Tibial artery (tissue), 4 donors: ENCODE measurements around the gene ITPR1.

ENCODE experiments used
- DNase-seq, 2 donors: peaks; one replicate each; pipeline ENCODE4 v3.0.0-alpha.2; 2019
- H3K27ac ChIP-seq, 2 donors: fragments of 200-600 bp; sonication (generic) in 1 of 2; 1 replicate in 1 of 2; 2 replicates in 1 of 2; pipeline ENCODE4 v1.5.1; 2018 to 2019; ENCODE audit warnings: mild to moderate bottlenecking in 1 of 2
- H3K27me3 ChIP-seq, 2 donors: fragments of 200-600 bp; sonication (generic) in 1 of 2; one replicate each; pipeline versions ENCODE4 v1.5.1 to v1.6.0; 2016 to 2019
- H3K36me3 ChIP-seq, 3 donors: fragments of 200-600 bp; sonication (generic) in 2 of 3; one replicate each; pipeline ENCODE4 v1.5.1; 2016 to 2019; ENCODE audit warnings: mild to moderate bottlenecking in 2 of 3
- H3K4me1 ChIP-seq, 4 donors: fragments of 200-600 bp; sonication (generic) in 2 of 4; 1 replicate in 3 of 4; 2 replicates in 1 of 4; pipeline ENCODE4 v1.5.1; 2016 to 2019
- H3K4me3 ChIP-seq, 2 donors: fragments of 200-600 bp; sonication (generic) in 1 of 2; 1 replicate in 1 of 2; 2 replicates in 1 of 2; pipeline ENCODE4 v1.5.1; 2018 to 2019; ENCODE audit warnings: mild to moderate bottlenecking in 2 of 2
- H3K9me3 ChIP-seq, 3 donors: fragments of 200-600 bp; sonication (generic) in 1 of 3; one replicate each; pipeline ENCODE4 v1.5.1; 2016 to 2019
- CTCF ChIP-seq, 2 experiments: fragments of 200-600 bp in 1 of 2; fragments of 450-650 bp in 1 of 2; IDR thresholded peaks; one replicate each; pipeline ENCODE4 v1.5.1; 2017 to 2019; ENCODE audit warnings: antibody characterized with exemption in 2 of 2, mild to moderate bottlenecking in 1 of 2, moderate library complexity in 1 of 2
- intact Hi-C: fragments of 100-400 bp; cut with DNase I; formaldehyde crosslinking; loops from one replicate; pipeline ENCODE4 v1.15.0; 2023; ENCODE audit warnings: low total_unique reads

ITPR1 gene

GRCh38 chr3:4836516-4836915 is 343.4 kb downstream of the ITPR1 start:
- Histone ChIP-seq H3K4me1 (peaks cover 0 to 4% (median 3%) of the 10 kb centered on the region in 4 donors), H3K27me3 (no peaks in the 10 kb centered on the region), H3K9me3 (no peaks in the 10 kb centered on the region), H3K36me3 (peaks cover 19 to 52% (median 24%) of the 10 kb centered on the region in 3 donors), H3K27ac (no peak overlapping the region), H3K4me3 (no peak overlapping the region)
- intact Hi-C loops = no loop called here
- TF ChIP-seq CTCF (IDR thresholded peaks at IDR 0.05) = no peak
- DNase-seq = no peak

GRCh38 chr3:4837374-4837930 is 344.3 kb downstream of the ITPR1 start:
- intact Hi-C loops = no loop called here
- no peak for TF ChIP-seq CTCF (IDR thresholded peaks at IDR 0.05)
- no peaks in the 10 kb centered on the region for H3K9me3 ChIP-seq
- H3K27me3 ChIP-seq = no peaks in the 10 kb centered on the region
- DNase-seq = no peak
- H3K36me3 ChIP-seq = peaks cover 19 to 49% (median 24%) of the 10 kb centered on the region in 3 donors
- H3K4me1 ChIP-seq = no peaks in the 10 kb centered on the region
- H3K27ac ChIP-seq = no peak overlapping the region
- no peak overlapping the region for H3K4me3 ChIP-seq

GRCh38 chr3:4838621-4839022 is 345.5 kb downstream of the ITPR1 start:
- DNase-seq = no peak
- H3K36me3 ChIP-seq = peaks cover 19 to 39% (median 24%) of the 10 kb centered on the region in 3 donors
- no peak overlapping the region for H3K4me3 ChIP-seq
- H3K27me3 ChIP-seq = no peaks in the 10 kb centered on the region
- no peaks in the 10 kb centered on the region for H3K4me1 ChIP-seq
- no peak for TF ChIP-seq CTCF (IDR thresholded peaks at IDR 0.05)
- no peaks in the 10 kb centered on the region for H3K9me3 ChIP-seq
- no peak overlapping the region for H3K27ac ChIP-seq
- intact Hi-C loops = no loop called here

- Histone ChIP-seq H3K9me3 (no peaks in the 10 kb centered on the region), H3K36me3 (peaks cover 19 to 32% (median 24%) of the 10 kb centered on the region in 3 donors), H3K4me1 (no peaks in the 10 kb centered on the region), H3K4me3 (no peak overlapping the region), H3K27ac (no peak overlapping the region), H3K27me3 (no peaks in the 10 kb centered on the region)
- no peak for DNase-seq
- TF ChIP-seq CTCF (IDR thresholded peaks at IDR 0.05) = no peak
- intact Hi-C loops = no loop called here
Observed at GRCh38 chr3:4839278-4839677, 346.1 kb downstream of the ITPR1 start.

- intact Hi-C loops = no loop called here
- TF ChIP-seq CTCF (IDR thresholded peaks at IDR 0.05) = no peak
- DNase-seq = no peak
- no peaks in the 10 kb centered on the region for H3K4me1 ChIP-seq
- no peak overlapping the region for H3K27ac ChIP-seq
- H3K9me3 ChIP-seq = no peaks in the 10 kb centered on the region
- no peaks in the 10 kb centered on the region for H3K27me3 ChIP-seq
- peaks cover 19 to 35% (median 30%) of the 10 kb centered on the region in 3 donors for H3K36me3 ChIP-seq
- no peak overlapping the region for H3K4me3 ChIP-seq
Observed at GRCh38 chr3:4841225-4841624, 348.1 kb downstream of the ITPR1 start.
